NCI-H2196 (cell line): ENCODE results near the gene LCORL.
"Not testable (repeated sequence)": the region's sequence is repeated elsewhere in the genome, so short reads cannot be mapped to it uniquely, and the experiment has no call there.

Experiments
- DNase-seq: peaks from one replicate; lab custom pipeline; 2025; ENCODE audit not compliant: unreplicated experiment; lab: John Stamatoyannopoulos, UW

The LCORL gene

DNA sequence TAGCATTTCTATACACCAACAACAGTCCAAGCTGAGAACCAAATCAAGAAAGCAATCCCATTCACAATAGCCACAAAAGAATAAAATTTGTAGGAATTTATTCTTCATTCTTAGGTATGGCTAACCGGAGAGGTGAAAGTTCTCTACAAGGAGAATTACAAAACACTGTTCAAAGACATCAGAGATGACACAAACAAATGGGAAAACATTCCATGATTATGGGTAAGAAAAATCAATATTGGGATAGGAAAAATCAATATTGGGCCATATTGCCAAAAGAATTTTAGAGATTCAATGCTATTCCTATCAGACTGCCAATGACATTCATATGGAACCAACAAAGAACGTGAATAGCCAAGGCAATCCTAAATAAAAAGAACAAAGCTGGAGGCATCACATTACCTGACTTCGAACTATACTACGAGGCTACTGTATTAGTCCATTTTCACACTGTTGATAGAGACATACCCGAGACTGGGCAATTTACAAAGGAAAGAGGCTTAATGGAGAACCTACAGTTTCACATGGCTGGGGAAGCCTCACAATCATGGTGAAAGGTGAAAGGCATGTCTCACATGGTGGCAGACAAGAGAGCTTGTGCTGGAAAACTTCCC lies 161.7 kb downstream of the LCORL start:
- DNase-seq, result no peak

DNA sequence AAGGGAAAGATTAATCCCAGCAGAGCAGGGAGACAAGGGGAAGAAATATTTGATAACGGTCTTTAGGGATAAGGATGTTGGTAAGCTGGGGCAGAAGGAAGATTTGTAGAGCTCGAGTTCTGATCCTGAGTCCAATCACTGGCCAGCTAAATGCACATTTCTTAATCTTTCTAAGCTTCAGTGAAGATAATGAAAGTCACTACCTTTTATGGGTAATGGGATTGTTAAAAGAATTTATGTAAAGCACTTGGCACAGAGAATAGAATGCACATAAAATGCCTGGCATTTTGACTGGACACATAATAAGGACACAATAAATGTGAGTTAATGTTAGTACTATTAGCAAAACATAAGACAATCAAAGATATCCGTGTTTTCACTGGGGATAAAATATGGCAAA lies 167.5 kb downstream of the LCORL start:
- DNase-seq, result no peak

DNA sequence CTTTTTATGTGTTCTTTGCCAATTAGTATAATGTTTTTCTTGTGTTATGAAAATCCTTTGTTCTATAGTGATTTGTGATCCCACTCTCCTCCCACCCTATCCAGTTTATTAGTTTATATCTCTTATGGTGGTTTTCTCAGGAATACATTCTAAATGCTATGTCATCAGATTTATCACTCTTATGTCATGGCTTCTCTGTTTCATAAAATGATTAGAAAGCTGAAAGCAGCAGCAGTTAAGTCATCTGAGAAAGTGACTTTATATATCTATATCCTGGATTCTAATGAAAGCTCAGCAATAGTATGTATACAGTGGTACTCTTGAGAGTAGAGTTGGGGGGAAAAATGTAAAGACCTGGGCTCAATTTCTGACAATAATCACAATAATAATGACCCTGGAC lies 169.6 kb downstream of the LCORL start:
- DNase-seq, result no peak

DNA sequence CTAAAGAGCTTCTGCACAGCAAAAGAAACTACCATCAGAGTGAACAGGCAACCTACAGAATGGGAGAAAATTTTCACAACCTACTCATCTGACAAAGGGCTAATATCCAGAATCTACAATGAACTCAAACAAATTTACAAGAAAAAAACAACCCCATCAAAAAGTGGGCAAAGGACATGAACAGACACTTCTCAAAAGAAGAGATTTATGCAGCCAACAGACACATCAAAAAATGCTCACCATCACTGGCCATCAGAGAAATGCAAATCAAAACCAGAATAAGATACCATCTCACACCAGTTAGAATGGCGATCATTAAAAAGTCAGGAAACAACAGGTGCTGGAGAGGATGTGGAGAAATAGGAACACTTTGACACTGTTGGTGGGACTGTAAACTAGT lies 171.3 kb downstream of the LCORL start:
- DNase-seq, result not testable (repeated sequence)

DNA sequence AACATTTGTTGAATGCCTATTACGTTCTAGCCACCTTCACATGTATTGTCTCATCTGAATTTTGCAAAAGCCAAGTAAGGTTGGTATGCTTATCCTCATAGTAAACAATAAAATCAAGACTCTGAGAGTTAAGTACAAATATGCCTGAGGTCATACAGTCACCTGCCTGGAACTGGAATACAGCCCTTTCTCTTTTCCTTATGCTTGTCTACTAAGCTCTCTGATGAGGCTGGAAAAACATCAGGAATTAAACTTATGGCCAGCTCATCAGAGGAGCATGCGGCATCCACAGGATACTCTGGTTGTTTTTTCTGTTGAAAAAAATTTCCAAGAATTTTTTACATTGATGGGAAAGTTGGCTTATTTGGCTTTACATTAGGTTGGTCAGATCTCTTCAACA lies 175.3 kb downstream of the LCORL start:
- no peak for DNase-seq

DNA sequence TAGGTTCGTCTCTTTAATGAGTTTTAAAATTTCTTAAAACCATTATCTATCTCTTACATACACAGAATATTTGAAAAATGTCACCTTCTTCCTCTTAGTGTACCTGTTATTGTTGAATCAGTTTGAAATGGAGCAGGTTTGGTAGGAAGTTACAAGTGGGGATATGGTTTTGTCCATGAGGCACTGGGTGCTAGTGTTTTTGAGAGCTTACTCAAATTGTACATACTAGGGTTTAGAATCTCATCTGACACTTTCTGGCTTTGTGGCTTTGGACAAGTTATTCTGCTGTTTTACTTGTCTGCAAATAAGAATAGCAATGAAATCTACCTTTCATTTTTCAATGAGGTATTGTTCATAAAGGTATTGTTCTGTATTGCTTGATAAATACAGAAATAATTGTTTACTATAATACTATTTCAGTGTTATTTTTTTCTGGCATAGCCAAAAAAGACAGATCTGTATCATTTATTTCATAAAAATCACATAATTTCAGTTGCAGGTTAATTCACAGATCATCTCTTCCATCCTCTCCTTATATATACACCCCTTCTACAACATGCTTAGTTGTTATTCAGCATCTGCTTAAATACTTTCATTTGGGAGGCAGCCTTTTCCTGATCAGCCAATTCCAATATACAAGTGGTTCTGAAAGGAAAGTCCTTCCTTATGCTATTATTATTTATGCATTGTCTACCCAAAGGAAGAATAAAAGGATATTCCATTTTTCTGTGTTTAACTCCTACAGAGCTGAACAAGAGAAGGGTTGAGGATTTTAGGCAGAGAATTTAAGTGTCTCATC lies 197.5 kb downstream of the LCORL start:
- DNase-seq, result no peak

DNA sequence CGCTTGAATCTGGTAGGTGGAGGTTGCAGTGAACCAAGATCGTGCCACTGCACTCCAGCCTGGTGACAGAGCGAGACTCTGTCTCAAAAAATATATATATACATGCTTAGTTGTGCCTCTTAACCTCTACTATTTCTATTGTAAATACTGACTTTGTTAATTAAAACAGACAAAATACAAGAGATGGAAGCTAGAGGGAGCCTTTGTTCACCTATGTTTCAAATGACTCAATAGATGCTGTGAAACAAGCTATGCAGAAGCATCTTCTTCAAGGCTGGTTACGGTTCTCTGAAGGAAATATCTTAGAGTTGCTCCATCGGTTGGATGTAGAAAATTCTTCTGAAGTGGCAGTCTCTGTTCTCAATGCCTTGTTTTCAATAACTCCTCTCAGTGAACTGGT lies 204.5 kb downstream of the LCORL start:
- peak; percentile 53 for DNase-seq

DNA sequence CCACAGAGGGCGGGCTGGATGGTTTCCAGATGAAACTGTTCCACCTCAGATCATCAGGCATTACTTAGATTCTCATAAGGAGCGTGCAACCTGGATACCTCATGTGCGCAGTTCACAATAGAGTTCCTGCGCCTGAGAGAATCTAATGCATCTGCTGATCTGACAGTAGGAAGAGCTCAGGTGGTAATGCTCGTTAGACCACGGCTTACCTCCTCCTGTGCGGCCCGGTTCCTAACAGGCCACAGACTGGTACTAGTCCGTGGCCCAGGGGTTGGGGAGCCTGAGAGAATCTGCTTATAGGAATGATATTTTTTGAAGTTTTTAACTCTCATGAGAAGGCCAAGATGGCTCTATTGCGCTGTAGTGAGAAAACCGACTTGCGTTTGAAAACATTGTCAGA lies 205.4 kb downstream of the LCORL start:
- DNase-seq, result no peak

DNA sequence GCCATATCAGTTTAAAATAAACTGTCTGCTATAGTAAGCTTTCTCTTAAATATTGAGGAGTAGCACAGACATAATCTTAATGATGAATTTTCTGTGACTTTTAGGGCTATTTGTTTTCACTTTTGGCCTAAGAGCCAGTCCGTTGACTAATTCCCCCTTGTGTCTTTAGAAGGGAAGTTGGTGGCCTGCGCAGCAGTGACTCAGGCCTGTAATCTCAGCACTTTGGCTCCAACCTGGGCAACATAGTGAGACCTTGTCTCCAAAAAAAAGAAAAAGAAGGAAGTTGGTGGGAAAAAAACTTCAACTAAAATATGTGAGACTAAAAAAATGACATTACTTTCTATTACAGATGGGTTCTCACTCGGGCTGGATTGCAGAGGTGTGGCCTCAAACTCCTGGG lies 207.4 kb downstream of the LCORL start:
- DNase-seq, result no peak

DNA sequence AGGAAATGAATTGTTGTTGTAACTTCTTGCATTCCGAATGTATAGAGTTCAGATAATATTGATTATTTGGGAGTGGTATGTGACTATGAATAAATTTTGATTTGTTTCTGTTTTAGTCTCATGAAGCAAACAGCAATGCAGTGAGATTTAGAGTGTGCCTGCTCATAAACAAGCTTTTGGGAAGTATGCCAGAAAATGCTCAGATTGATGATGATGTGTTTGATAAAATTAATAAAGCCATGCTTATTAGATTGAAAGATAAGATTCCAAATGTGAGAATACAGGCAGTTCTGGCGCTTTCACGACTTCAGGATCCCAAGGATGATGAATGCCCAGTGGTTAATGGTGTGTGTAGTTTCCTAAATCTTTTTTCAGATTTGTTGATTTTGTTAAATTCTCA lies 208.8 kb downstream of the LCORL start:
- no peak for DNase-seq

DNA sequence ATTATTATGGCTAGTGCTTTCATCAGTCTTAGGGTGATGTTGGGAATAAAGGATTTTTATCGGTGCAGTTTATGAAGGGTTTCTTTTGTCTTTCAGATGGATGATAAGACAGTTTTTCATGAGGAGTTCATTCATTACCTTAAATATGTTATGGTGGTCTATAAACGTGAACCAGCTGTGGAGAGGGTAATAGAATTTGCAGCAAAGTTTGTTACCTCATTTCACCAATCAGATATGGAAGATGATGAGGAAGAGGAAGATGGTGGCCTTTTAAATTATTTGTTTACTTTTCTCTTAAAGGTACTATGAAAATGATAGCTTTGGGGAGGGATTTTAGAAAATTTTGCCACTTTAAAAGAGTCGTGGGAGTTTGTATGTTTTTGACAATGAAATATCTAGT lies 209.4 kb downstream of the LCORL start:
- DNase-seq, result no peak

DNA sequence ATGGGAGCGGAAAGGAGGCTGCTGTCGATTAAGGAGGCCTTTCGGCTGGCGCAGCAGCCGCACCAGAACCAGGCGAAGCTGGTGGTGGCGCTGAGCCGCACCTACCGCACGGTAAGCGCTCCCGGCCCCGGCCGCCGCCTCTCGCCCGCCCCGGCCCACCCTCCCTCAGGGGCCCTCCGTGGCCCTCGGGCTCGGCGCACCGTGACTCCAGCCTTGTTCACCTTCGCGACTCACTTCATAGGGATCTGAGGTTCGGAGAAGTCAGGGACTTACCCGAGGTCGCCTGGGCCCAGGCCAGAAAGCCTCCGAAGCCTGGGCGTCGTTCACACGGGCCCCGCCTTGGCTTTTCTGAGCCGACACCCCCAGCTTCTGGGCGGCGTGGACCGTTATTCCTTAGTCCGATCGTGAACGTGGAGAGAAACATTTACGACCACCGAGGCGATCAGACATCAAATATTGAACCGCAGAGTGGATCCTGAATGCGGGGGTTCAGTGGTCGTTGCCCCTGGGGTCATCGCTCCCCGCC lies 210.4 kb downstream of the LCORL start:
- DNase-seq, result no peak

DNA sequence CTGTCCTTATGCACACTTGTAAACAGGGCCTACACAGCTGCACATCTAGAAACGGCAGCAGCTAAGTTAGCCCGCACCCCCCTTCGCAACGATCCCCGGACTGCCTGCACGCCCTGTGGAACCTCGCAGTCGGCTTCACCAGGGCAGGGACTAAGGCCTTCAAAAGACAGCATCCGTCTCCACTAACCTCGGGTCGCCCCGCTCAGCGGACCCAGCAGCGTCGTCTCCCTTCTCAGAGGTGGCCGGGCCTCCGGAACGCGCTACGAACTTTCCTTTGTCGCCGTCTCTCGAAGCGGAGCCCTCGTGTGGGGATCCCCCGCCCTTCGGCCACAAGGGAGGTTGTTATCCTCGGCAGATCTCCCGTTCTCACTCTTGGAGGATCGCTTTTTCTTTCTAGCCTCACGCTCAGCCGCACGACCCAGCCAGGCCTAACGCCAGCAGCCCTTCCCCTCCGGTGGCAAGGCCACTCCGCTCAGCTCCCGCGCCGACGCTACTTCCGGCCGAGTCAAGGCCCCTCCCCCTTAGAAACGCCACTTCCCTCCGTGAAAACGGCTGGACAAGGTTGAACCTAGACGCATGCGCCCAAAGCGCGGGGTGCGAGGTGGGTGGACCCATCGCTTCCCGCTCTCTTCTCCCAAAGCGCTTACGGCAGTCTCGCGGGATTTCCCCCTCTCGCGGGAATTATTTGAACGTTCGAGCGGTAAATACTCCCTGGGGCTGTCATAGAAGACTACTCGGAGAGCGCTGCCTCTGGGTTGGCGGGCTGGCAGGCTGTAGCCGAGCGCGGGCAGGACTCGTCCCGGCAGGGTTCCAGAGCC lies 211.1 kb downstream of the LCORL start, which contains the start of the genes DCAF16 and NCAPG:
DCAF16 (minus strand) TSS at position 498 of the 818 bp plus-strand sequence. CDS start 6,616 bp downstream, outside the sequence.
NCAPG (plus strand) TSS at position 720 of the 818 bp plus-strand sequence. CDS start 99 bp downstream, outside the sequence.
- DNase-seq, result peak; percentile 99

DNA sequence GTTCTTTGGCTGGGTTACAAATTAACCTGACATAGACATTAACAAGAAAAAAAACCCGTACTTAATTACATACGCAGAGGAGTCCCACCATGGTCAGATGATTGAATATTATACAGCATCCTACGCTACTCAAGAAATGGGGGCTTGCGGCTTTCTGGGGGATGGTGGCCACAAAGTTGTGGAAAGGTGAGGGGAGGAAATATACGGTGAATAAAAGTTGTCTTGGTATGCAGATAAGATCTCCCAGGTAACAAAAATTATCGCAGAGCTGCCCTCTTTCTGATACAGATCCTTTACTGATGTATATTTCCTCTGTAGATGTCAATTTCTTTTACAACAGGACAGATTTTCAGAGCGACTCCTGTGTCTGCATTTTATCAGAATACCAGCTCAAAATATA lies 211.9 kb downstream of the LCORL start:
- DNase-seq, result no peak

DNA sequence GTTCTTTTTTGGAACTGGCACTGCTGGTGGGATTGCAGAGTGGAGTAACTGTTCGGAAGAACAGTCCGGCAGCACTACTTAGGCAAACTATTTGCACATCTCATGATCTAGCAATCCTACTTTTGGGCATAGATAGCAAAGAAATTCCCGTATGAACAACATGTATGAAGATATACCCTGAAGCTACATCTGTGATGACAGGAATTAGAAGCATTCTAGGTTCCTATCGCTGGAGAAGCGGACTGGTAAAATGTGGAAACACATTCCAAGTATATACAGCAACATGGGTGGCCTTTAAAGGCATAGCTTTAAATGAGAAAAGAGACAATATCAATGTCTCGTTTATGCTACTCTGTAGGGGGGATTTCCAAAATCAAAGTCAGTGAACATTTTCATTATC lies 214.1 kb downstream of the LCORL start:
- no peak for DNase-seq

DNA sequence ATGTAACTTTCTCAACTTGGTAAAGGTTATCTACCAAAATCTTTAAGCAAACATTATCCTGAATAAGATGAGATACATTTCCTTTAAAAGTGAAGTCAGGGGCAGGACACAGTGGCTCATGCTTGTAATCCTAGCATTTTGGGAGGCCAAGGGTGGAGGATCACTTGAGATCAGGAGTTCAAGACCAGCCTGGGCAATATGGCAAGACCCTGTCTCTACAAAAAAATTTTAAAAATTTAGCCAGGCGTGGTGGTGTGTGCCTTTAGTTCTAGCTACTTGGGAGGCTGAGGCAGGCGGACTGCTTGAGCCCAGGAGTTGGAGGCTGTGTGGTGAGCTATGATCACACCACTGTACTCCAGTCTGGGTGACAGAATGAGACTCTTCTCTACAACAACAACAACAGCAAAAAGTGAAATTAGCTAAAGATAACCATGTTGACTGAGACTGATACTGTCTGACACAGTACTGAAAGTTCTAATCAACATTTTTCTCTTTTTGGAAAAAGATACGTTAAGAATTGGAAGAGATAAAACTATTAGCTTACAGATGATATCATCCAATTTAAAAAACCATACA lies 215.9 kb downstream of the LCORL start:
- no peak for DNase-seq

DNA sequence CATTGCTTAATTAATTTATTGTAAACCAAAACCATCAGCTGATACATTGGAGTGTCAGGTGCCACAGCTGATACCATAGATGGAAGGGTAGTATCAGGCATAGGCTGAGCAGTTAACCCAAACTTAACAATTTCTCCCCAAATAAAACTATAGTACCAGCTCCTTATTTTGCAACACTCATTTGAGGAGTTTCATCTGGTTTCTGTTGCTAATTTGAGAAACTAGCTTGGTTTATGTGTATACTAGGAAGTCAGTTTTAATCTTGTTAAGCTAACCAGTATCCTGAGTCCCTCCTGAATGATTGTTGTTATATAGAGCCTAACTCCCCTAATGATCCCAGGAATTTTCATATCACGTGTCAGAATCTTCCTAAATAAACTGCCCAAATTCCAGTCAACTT lies 223.7 kb downstream of the LCORL start:
- DNase-seq, result no peak

DNA sequence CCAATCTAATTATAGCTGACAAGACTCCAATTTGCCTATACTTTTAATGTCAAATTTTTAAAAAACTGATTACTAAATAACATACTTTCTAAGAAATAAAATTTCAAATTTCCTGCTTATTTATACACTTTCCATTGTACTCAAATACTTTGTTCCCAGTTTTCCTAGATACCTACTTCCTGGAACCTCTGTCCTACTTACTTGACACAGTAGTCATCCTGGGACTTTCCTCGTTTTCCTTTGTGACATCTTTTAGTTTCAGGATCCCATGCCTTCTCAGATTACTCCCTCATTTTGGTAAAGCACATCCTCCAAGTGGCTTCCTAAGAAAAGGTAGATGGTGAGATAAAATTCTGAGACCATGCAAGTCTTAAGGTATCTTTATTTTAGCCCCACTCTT lies 226.8 kb downstream of the LCORL start:
- no peak for DNase-seq
